ENCODE measurements around the gene DRD4. TPM values are rescaled to one million over a fixed set of nuclear protein-coding genes. Genes with fewer than 3 reads are reported as not detected.

The DRD4 gene
- polyA plus RNA-seq, 1 donor (not counting 4 experiments of a cell fraction or from before 2014, with no cell fraction given): not detected

GRCh38 chr11:587978-588380, 49.1 kb upstream of the DRD4 start:
- H3K9me3 ChIP-seq (ENCODE audit: control insufficient read depth, low read depth, low read length): no peaks in the 10 kb centered on the region
- DNase-seq (ENCODE audit: low read depth, low spot score) (no peak), FAIRE-seq (no peak)
- peaks cover 38 to 49% of the 10 kb centered on the region in 2 experiments for H3K36me3 ChIP-seq (ENCODE audit: control insufficient read depth in 2 of 2, extremely low read depth in 1 of 2, insufficient read depth in 2 of 2, low read length in 2 of 2)
- H3K9me1 ChIP-seq (ENCODE audit: control insufficient read depth, extremely low read depth, insufficient read depth, low read length): no peaks in the 10 kb centered on the region
- H4K20me1 ChIP-seq (ENCODE audit: control insufficient read depth, extremely low read depth, insufficient read depth, low read length): peaks cover 5% of the 10 kb centered on the region
- peaks cover 63% of the 10 kb centered on the region for H3K79me2 ChIP-seq (ENCODE audit: control insufficient read depth, insufficient read depth, low read length)
- H3K4me3 ChIP-seq (ENCODE audit: control insufficient read depth in 2 of 3, extremely low read depth in 1 of 3, insufficient read depth in 2 of 3, low read depth in 1 of 3, low read length in 3 of 3): no peak overlapping the region
- no peaks in the 10 kb centered on the region for H3K27me3 ChIP-seq (ENCODE audit: control insufficient read depth, extremely low read depth, insufficient read depth, low read length)
- no peak overlapping the region for H3K9ac ChIP-seq (ENCODE audit: control insufficient read depth, extremely low read depth, insufficient read depth, low read length)
- dilution Hi-C loops (cut with MboI; ENCODE audit: extremely low pct_ligation_motif_present, low sequenced_read_pairs): no loop called here
- H3K4me2 ChIP-seq (ENCODE audit: control insufficient read depth, extremely low read depth, insufficient read depth, low read depth, low read length): no peak overlapping the region
- no peak overlapping the region for H2AFZ ChIP-seq (ENCODE audit: control insufficient read depth, low read length)
- TF ChIP-seq CTCF (optimal IDR thresholded peaks at IDR 0.05 in 1 of 3, IDR thresholded peaks at IDR 0.05 in 1 of 3, conservative IDR thresholded peaks at IDR 0.05 in 1 of 3; ENCODE audit: extremely low read depth in 1 of 3, insufficient read depth in 2 of 3, low read length in 3 of 3): no peak
- no peak for TF ChIP-seq EZH2 (IDR thresholded peaks at IDR 0.05; ENCODE audit: low read length)
- no peak overlapping the region for H3K27ac ChIP-seq (ENCODE audit: control insufficient read depth, insufficient read depth, low read length)
- H3K4me1 ChIP-seq (ENCODE audit: control insufficient read depth, extremely low read depth, insufficient read depth, low read length): no peaks in the 10 kb centered on the region

- H3K79me2 ChIP-seq (ENCODE audit: control insufficient read depth, insufficient read depth, low read length): peaks cover 57% of the 10 kb centered on the region
- no peaks in the 10 kb centered on the region for H3K27me3 ChIP-seq (ENCODE audit: control insufficient read depth, extremely low read depth, insufficient read depth, low read length)
- H3K4me2 ChIP-seq (ENCODE audit: control insufficient read depth, extremely low read depth, insufficient read depth, low read depth, low read length): no peak overlapping the region
- no peak for FAIRE-seq
- no peak overlapping the region for H3K27ac ChIP-seq (ENCODE audit: control insufficient read depth, insufficient read depth, low read length)
- no peaks in the 10 kb centered on the region for H3K4me1 ChIP-seq (ENCODE audit: control insufficient read depth, extremely low read depth, insufficient read depth, low read length)
- H3K9ac ChIP-seq (ENCODE audit: control insufficient read depth, extremely low read depth, insufficient read depth, low read length): no peak overlapping the region
- H3K9me3 ChIP-seq (ENCODE audit: control insufficient read depth, low read depth, low read length): no peaks in the 10 kb centered on the region
- H3K36me3 ChIP-seq (ENCODE audit: control insufficient read depth in 2 of 2, extremely low read depth in 1 of 2, insufficient read depth in 2 of 2, low read length in 2 of 2): peaks cover 45 to 48% of the 10 kb centered on the region in 2 experiments
- TF ChIP-seq EZH2 (IDR thresholded peaks at IDR 0.05; ENCODE audit: low read length) (no peak), CTCF (optimal IDR thresholded peaks at IDR 0.05 in 1 of 3, IDR thresholded peaks at IDR 0.05 in 1 of 3, conservative IDR thresholded peaks at IDR 0.05 in 1 of 3; ENCODE audit: extremely low read depth in 1 of 3, insufficient read depth in 2 of 3, low read length in 3 of 3) (no peak)
- H3K9me1 ChIP-seq (ENCODE audit: control insufficient read depth, extremely low read depth, insufficient read depth, low read length): no peaks in the 10 kb centered on the region
- no peak for DNase-seq (ENCODE audit: low read depth, low spot score)
- no peak overlapping the region for H3K4me3 ChIP-seq (ENCODE audit: control insufficient read depth in 2 of 3, extremely low read depth in 1 of 3, insufficient read depth in 2 of 3, low read depth in 1 of 3, low read length in 3 of 3)
- dilution Hi-C loops (cut with MboI; ENCODE audit: extremely low pct_ligation_motif_present, low sequenced_read_pairs): no loop called here
- no peaks in the 10 kb centered on the region for H4K20me1 ChIP-seq (ENCODE audit: control insufficient read depth, extremely low read depth, insufficient read depth, low read length)
- no peak overlapping the region for H2AFZ ChIP-seq (ENCODE audit: control insufficient read depth, low read length)
These were observed 47.3 kb upstream of the DRD4 start for GRCh38 chr11:589798-590197.
